GM21737 (cell line): Measurements from ENCODE around the gene ACP4.
"Not testable (repeated sequence)": the region's sequence is repeated elsewhere in the genome, so short reads cannot be mapped to it uniquely, and the experiment has no call there.

Source experiments
- ATAC-seq: cut with Tn5 transposase; IDR thresholded peaks from one replicate; pipeline ENCODE4 v1.9.1; 2021; ENCODE audit warnings: mild to moderate bottlenecking, moderate library complexity; ENCODE audit not compliant: unreplicated experiment

Gene ACP4

DNA sequence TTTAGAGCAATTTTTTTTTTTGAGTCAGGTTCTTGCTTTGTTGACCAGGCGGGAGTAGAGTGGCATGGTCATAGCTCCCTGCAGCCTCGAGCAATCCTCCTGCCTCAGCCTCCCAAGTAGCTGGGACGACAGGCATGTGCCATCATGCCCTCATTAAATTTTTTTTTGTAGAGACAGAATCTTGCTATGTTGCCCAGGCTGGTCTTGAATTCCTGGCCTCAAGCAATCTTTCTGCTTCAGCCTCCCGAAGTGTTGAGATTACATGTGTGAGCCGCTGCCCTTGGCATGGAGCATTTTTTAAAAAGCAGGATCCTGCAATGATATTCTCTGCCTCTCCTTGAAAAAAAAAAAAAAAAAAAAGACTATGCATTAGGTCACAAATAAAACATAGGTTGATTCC lies 14.1 kb upstream of the ACP4 start:
- no peak for ATAC-seq

DNA sequence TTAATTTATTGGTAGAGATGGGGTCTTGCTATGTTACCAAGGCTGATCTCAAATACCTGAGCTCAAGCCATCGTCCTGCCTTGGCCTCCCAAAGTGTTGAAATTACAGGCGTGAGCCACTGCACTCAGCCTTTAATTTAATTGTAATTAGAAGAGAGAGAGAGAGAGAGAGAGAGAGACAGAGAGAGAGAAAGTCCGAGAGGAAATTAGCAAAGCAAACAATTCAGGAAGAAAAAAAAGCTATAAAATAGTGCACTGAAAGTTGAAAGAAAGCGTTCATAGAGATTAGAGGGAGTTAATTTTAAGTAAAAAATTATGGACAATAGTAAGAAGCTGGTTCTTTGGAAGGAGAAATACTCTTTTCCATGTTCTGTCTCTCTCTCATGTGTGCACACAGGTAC lies 13.0 kb upstream of the ACP4 start:
- no peak for ATAC-seq

DNA sequence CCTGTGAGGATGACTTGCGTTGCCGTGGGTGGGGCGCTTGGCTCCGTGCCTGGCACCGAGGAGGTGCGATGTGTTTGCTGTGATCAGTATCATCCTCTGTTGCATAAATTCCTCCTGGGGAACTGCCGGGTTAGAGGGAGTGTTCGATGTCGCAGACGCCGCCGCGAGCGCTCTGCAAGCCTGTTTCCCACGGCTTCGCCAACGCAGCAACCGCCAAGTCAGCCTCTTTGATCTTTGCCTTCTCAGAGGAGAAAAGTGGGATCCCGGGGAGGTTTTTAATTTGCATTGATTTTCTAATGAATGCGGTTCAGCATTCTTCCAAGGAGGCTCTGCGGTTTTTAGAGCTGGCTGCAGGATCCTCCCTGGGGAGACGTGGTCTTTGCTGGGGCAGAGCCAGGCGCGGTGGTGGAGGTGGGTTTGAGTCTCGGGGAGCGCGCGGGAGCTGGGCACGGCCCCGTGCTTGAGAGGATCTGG lies 12.3 kb upstream of the ACP4 start:
- ATAC-seq = no peak

DNA sequence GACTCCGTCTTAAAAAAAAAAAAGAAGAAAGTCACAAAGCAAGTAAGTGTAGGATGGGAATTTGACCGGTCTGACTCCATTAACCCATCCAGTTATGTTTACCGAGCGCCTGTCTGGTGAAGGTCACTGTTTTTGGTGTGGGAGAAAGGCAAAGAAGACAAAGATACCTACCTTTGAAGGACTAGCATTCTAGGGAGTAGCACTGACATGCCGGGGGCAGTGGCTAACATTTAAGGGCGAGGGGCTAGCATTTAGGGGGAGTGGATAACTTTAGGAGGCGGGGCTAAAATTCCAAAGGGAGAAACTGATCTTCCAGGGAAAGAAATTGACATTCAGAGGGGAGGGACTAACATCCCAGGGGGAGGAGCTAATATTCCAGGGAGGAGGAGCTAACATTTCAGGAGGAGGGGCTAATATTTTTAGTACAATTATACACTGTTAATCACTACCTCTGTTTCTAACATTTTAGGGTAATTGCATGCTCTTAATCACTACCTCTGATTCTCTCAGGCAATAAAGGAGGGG lies 11.2 kb upstream of the ACP4 start:
- no peak for ATAC-seq

DNA sequence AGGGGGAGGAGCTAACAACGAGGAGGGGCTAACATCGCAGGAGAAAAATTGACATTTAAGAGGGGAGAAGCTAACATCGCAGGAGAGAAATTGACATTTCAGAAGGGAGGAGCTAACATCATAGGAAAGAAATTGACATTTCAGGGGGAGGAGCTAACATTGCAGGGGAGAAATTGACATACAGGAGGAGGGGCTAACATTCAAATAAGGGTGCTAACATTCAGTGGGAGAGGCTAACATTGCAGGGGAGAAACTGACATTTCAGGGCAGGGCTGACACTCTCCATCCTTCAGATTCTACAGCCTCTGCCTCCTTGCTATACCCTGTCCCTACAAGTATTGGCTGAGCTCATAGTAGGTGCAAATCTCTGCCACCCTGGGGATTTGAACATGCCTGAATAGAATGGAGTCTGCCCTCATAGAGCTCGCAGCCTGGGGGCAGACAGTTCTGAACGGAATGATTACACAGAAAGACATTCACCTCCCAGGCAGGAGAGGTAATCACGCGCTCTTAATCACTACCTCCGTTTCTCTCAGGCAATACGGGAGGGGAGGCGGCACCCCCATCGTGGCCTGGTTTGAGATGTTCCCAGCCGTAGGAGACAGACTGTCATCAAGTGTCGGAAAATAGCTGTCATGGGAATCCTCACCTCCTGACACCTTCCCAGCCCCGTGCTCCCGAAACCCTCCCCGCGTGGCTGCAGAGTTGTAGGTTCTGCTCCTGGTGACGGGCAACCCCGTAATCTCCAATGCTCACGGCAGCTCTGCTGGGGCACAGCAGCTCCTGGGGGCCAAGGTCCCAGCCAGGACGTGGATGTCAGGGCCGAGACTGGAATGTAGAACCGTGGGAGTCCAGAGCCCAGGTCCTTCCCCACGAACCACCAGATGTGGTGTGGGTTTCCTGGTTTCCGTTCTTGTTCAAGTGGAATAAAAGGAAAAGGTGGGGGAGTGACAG lies 10.4 kb upstream of the ACP4 start:
- no peak for ATAC-seq

DNA sequence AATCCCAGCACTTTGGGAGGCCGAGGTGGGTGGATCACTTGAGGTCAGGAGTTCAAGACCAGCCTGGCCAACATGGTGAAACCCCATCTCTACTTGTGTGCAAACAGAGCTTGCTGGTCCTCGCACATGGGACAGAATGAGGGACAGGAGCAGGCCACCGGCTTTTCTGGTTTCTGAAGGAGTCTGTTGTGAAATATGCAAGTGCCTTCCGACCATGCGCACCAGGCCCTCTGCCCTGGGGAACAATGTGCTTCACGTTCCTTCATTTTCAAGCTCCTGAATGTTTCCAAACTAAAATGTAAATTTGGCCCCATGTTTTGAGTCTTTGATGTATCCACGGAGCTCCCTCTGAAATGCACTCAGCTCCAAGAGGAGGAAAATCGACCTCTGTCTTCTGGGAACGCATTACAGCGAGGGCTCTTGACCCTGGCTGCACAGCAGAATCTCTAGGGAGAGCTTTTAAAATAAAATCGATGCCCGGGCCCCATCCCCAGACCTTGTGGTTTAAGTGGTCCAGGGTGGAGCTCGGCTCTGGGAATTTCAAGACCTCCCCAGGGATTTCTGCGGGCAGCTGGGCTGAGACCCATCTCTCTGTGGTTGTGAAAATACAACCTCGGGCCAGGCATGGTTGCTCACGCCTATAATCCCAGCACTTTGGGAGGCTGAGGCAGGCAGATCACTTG lies 9.3 kb upstream of the ACP4 start:
- ATAC-seq = no peak

DNA sequence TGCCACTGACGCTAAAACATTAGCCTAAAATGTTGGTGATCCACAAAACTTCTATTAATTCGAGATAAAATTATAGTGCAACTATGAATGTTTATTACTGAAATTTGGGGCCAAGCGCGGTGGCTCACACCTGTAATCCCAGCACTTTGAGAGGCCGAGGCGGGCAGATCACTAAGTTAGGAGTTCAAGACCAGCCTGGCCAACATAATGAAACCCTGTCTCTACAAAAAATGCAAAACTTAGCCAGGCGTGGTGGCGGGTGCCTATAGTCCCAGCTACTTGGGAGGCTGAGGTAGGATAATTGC lies 6.4 kb upstream of the ACP4 start:
- not testable (repeated sequence) for ATAC-seq

DNA sequence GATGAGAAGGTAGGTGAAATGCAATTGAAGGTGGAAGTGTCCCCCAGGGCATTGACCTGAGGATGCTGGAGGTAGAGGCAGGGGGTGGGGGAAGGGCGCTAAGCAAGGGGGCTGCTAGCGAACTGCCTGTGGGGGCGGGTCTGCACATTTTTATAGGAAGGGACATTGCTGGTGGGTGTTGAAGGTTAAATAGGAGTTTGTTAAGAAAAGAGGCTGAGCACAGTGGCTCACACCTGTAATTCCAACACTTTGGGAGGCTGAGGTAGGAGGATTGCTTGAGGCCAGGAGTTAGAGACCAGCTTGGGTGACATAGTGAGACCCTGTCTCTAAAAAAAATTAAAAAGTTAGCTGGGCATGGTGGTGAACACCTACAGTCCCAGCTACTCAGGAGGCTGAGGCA lies 5.5 kb upstream of the ACP4 start:
- ATAC-seq = no peak

DNA sequence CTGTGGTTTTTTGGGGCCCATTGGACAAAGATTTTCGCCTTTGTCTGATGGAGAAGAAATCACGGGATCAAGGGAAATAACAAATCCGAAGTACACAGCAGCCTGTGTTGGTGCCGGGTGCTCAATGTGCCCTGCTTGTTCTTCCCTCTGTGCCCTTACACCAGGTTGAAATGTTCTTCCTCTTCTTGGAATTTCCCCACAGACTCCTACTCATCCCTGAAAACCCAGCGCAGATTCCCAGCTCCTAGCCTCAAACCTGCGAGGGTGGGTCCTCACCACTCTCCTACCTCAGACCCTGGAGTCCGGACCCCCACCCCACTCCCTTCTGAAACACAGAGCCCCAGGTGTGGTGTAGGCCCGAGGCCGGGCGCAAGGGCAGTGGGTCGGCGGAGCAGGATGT lies 4.9 kb upstream of the ACP4 start:
- ATAC-seq = no peak

DNA sequence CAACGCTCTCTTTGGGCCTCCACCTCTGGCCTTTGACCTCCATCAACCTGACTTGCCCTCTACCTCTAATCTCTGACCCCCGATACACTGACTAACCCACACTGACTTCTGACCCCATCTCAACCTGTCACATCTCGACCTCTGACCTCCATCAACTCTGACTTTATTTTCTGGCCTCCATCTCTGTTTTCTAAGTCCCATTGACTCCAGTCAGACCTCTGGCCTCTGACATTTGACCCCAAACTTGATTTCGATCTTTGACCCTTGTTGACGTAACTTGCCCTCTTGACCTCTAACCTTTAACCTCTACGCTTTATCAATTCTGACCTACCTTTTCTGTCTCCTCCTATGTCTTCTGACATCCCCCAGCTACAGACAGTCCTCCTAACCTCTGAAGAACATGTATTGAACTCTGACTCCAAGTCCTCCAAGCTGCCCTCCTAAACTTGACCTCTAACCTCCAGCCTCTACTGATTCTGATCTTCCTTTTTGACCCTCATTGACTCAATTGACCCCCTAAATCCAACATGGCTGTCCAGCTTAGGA lies 780 bp downstream of the ACP4 start:
- no peak for ATAC-seq

DNA sequence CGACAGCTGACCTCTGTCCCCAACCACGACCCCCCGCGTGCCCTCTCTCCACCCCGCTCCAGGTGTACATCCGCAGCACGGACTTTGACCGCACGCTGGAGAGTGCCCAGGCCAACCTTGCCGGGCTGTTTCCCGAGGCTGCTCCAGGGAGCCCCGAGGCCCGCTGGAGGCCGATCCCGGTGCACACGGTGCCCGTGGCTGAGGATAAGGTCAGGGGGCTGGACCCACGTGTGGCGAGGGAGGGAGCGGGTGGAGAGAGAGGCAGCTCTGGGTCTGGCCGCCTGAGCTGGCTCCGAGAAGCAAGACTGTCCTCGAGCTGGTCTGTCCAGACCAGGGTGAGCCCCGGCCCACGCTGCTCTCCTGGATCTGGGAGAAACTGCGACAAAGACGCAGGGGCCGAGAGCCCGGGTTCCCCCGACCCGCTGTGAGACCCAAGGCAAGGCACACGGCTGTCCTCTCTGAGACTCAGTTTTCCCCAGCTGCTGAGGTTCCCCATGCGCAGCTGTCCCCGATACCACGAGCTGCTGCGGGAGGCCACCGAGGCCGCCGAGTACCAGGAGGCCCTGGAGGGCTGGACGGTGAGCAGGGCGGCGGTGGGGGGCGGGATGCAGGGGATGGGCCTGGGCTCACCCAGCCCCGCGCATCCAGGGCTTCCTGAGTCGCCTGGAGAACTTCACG lies 1.5 kb downstream of the ACP4 start:
- no peak for ATAC-seq

DNA sequence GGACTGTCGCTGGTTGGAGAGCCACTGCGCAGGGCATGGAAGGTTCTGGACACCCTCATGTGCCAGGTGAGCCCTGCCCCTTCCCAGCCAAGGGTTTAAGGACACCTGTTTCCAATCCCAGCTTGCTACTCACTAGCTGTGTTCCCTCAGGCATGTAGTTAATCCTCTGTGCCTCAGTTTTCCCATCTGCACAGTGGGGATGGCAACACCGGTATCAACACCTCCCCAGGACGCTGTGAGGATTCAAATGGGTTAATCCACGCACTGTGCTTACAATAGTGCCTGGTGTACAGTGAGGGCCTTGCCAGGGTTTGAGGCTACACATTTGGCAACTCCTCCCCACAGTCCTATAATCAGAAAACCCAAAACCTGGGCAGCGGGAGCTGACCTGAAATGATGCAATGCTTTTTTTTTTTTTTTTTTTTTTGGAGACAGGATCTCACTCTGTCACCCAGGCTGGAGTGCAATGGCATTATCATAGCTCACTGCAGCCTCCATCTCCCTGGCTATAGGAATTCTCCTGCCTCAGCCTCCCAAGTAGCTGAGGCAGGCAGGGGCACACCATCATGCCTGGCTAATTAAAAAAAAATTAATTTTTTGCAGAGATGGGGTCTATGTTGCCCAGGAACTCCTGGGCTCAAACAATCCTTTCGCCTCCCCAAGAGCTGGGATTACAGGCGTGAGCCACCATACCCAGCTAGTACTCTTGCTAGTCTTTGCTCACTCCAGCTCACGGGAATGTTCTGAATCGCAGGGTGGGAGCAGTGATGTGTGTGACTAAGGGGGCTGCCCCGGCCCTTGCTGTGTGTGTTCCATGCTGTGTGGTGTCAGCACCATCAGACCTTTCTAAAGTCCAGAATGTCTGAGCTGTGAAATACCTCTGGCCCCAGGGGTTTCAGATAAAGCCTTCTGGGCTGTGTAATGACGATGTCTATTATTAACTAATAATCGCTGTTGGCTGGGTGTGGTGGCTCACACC lies 2.3 kb downstream of the ACP4 start:
- no peak for ATAC-seq

DNA sequence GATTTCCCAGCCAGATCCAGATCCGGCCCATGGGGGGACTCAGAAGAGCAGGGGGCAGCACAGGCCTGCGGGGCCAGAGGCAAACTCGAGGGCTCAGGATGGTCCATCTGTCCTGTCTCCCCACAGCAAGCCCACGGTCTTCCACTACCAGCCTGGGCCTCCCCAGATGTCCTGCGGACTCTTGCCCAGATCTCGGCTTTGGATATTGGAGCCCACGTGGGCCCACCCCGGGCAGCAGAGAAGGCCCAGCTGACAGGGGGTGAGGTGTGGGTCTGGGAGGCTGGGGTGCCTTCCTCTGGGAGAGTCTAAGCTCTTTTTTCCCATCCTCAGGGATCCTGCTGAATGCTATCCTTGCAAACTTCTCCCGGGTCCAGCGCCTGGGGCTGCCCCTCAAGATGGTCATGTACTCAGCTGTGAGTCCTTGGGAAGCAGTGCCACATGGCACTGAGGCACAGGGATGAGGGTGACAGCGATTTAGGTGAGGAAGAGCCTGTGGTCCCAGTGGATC lies 3.4 kb downstream of the ACP4 start:
- no peak for ATAC-seq

DNA sequence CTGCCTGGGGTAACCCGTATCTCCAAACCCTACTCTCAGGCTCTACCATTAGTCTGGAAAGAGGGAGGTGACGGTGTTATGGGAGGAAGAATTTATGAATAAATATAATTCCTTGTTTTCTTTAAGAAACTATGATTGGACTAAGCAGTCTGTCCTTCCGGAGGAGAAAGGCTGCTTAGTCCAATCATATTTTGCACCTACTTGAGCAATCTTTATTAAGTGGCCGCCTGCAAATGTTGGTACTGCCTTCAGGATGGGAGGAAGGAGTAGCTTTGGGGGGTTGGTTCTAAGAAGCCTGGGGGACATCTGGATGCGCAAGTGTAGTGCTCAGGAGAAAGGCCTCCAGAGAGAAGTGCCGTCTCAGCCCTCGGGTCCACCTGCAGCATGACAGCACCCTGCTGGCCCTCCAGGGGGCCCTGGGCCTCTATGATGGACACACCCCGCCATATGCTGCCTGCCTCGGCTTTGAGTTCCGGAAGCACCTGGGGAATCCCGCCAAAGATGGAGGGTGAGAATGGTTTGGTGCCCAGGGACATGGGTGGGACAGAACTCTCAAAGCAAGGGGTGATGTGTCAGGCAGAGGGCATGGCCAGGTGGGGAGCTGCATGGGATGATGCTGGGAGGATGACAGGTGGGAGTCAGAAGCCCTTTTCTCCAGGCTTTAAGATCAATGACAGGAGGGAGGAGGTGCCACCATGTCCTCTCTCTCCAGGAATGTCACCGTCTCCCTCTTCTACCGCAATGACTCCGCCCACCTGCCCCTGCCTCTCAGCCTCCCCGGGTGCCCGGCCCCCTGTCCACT lies 4.1 kb downstream of the ACP4 start:
- ATAC-seq = no peak

DNA sequence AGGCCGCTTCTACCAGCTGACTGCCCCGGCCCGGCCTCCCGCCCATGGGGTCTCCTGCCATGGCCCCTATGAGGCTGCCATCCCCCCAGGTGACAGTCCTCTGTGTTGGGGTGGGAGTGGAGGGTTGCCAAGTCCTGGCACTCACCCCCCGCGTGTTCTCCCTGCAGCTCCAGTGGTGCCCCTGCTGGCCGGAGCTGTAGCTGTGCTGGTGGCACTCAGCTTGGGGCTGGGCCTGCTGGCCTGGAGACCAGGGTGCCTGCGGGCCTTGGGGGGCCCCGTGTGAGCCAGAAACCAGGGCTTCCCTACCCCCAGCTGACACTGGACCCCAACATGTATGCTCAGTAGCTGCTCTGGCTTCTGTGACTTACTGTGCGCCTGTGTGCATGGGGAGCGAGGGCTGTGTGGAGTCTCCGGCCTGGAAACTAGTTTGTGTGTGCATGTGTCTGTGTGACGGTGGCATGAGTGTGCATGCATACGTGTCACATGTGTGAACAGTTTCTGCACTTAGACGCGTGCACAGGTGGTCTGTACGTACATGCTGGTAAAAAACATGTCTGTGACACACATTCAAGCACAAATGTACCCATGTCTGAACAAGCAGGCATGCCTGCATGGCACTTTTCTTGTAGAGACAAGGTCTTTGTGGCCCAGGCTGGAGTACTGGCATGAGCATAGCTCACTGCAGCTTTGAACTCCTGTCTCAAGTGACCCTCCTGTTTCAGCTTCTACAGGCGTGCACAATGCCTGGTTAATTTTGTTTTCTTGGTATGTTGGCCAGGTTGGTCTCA lies 4.9 kb downstream of the ACP4 start:
- ATAC-seq = no peak

DNA sequence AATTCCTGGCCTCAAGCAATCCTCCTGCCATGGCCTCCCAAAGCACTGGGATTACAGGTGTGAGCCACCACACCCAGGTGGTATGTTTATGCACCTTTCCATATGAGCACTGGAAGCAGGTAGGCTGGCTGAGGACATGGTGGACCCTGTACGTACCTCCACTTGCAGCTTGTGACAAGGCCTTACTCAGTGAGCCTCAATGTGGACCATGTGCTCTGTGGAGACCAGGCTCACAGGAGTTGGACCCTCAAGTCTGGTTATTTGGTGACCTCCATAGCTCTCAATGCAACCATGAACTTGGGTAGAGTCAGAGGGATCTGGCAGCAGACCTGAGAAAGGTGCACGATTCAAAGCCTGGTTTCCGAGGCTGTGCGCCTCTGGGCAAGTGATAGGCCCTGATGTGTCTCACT lies 5.5 kb downstream of the ACP4 start:
- no peak for ATAC-seq

DNA sequence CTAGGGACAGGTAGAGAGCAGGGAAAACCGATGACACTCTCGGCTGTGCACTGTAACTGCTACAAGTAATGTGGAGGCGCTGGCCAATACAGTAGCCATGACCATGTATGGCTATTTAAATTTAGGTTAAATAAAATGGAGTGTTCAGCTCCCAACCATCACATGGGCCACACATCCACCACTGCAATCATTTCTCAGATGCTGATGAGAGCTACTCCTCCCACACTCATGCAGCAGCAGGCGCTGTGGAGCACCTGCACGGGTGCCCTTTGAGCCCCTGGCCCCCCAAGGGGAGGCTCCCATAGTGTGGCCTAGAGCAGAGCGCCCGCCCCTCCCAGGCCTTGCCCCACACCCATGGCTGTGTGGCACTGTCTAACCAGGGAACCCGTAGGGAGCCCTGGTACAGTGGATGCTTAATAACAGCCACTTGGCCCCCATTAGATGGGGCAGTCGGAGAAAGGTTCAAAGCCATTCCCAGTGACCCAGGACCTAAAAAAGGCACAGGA lies 6.0 kb downstream of the ACP4 start:
- no peak for ATAC-seq
